ENCODE results near the gene DUSP22. TPM values are rescaled to one million over a fixed set of nuclear protein-coding genes. Genes with fewer than 3 reads are reported as not detected.

Gene DUSP22
- total and polyA plus RNA-seq, 2 donors: 17.9 to 54.2 TPM

DNA sequence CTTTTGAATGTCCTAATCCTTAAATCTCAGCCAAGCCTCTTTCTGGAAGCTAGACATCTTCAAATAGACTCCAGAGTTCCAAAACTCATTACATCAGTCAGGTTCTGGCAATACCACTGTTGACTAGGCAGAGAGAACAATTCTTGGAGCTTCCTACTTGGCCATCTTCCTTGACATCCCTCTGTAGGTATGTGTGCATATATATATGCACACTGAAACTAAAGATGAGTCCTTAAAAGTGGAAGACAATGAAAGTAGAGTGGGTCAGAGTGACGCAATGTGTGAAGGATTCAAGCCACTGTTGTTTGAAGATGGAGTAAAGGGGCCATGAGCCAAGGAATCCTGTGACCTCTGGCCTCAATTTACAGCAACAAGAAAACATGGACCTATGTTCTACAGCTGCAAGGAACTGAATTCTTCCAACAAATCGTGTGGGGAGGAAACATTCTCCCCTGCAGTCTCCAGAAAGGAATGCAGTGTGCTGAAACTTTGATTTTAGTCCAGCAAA lies 18.7 kb upstream of the DUSP22 start:
- WGBS: 84% methylated on average over 2 of the region's 2 CpGs
- DNase-seq (ENCODE audit: low read depth in 6 of 9, low spot score in 9 of 9): no peak
- H3K36me3 ChIP-seq (ENCODE audit: control insufficient read depth in 2 of 2, insufficient read depth in 2 of 2, low read length in 1 of 2): no peaks in the 10 kb centered on the region
- H3K9me3 ChIP-seq (ENCODE audit: control insufficient read depth in 2 of 2, insufficient read depth in 1 of 2, low read length in 1 of 2): no peaks in the 10 kb centered on the region
- H3K4me3 ChIP-seq (ENCODE audit: low read length in 2 of 2): no peak overlapping the region
- H3K27me3 ChIP-seq (ENCODE audit: control insufficient read depth in 2 of 2, insufficient read depth in 1 of 2, low read length in 1 of 2): no peaks in the 10 kb centered on the region
- H3K27ac ChIP-seq (ENCODE audit: low read depth in 1 of 2, low read length in 1 of 2): no peak overlapping the region
- no peaks in the 10 kb centered on the region for H3K4me1 ChIP-seq (ENCODE audit: control insufficient read depth in 2 of 2, insufficient read depth in 2 of 2, low read length in 2 of 2)

DNA sequence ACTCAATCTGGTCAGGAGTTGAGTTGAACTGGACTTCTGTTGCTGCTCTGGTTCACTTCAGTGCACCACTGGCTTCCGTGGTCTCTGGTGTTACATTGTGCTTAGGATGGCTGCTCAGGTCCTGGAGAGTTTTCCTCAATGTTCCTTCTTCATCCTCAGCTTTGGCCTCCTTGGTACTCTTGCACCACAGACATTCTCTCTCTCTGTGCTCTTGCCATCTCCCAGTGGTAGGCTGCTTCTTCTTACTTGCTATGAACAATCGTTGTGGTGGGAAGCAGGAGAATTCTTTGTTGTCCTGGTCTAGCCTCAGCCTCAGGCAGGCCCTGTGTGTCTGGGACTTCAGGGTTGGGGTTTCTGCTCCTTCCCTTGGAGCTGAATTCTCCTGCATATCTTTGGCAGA lies 14.5 kb upstream of the DUSP22 start:
- H3K4me3 ChIP-seq (ENCODE audit: low read length in 2 of 2): no peak overlapping the region
- DNase-seq (ENCODE audit: low read depth in 6 of 9, low spot score in 9 of 9): no peak
- no peaks in the 10 kb centered on the region for H3K36me3 ChIP-seq (ENCODE audit: control insufficient read depth in 2 of 2, insufficient read depth in 2 of 2, low read length in 1 of 2)
- H3K4me1 ChIP-seq (ENCODE audit: control insufficient read depth in 2 of 2, insufficient read depth in 2 of 2, low read length in 2 of 2): no peaks in the 10 kb centered on the region
- WGBS: 91% methylated on average over 2 of the region's 2 CpGs
- H3K27ac ChIP-seq (ENCODE audit: low read depth in 1 of 2, low read length in 1 of 2): no peak overlapping the region
- H3K9me3 ChIP-seq (ENCODE audit: control insufficient read depth in 2 of 2, insufficient read depth in 1 of 2, low read length in 1 of 2): peaks cover under 1 to 11% of the 10 kb centered on the region in 2 donors
- H3K27me3 ChIP-seq (ENCODE audit: control insufficient read depth in 2 of 2, insufficient read depth in 1 of 2, low read length in 1 of 2): no peaks in the 10 kb centered on the region

DNA sequence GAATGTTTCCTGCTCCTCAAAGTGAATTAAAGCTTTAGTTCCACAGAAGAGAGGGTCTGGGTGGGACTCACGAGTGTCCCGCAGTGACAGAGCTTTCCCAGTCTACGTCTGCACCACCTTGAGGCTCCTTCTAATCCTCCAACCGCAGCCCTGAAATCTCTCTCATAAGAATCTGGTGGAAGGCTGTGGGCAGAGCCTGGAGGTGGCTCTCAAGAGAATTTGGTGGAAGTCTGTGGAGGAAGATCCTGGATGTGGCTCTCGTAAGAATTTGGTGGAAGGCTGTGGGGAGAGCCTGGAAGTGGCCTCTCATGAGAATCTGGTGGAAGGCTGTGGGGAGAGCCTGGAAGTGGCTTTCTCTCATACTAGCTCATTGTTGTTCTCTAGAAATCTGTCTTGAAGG lies 13.8 kb upstream of the DUSP22 start:
- DNase-seq (ENCODE audit: low read depth in 6 of 9, low spot score in 9 of 9): no peak
- WGBS: 94% methylated on average over 5 of the region's 5 CpGs
- H3K4me1 ChIP-seq (ENCODE audit: control insufficient read depth in 2 of 2, insufficient read depth in 2 of 2, low read length in 2 of 2): no peaks in the 10 kb centered on the region

DNA sequence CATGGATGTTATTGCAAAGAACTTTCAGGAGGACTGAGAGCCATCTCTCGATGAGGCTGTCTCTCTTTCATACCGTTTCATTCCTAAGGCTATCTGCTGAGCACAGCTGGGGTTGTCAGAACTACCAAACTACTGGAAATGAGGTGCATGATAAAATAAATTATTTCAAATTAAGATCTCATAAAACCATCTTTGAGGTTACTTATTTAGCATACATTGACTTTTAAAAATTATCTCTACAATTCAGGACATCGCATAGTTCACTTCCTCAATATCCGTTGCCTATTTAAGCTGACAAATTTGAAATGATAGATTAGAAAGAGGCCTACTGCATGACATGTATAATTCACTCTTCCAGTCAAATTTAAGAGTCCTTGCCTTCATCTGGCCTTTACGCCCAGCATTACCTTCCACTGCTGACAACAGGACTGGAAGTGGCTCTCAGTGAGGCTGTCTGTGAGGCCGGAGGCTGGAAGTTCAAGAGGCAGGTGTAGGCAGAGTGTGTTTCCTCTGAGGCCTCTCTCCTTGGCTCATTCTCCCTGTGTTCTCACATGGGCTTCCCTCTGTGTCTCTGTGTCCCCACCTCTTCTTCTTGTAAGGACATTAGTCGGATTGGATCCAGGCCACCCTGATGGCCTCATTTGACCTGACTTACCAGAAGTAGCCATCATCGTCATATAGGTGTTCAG lies 12.8 kb upstream of the DUSP22 start:
- H3K27ac ChIP-seq (ENCODE audit: low read depth in 1 of 2, low read length in 1 of 2): no peak overlapping the region
- peaks cover 1 to 16% of the 10 kb centered on the region in 2 donors for H3K9me3 ChIP-seq (ENCODE audit: control insufficient read depth in 2 of 2, insufficient read depth in 1 of 2, low read length in 1 of 2)
- H3K4me1 ChIP-seq (ENCODE audit: control insufficient read depth in 2 of 2, insufficient read depth in 2 of 2, low read length in 2 of 2): no peaks in the 10 kb centered on the region
- no peaks in the 10 kb centered on the region for H3K27me3 ChIP-seq (ENCODE audit: control insufficient read depth in 2 of 2, insufficient read depth in 1 of 2, low read length in 1 of 2)
- H3K36me3 ChIP-seq (ENCODE audit: control insufficient read depth in 2 of 2, insufficient read depth in 2 of 2, low read length in 1 of 2): no peaks in the 10 kb centered on the region
- 92% methylated on average over 8 of the region's 8 CpGs for WGBS
- DNase-seq (ENCODE audit: low read depth in 6 of 9, low spot score in 9 of 9): no peak
- H3K4me3 ChIP-seq (ENCODE audit: low read length in 2 of 2): no peak overlapping the region

More for the DNA sequence above, 13.8 kb upstream of the DUSP22 start:
- no peak overlapping the region for H3K27ac ChIP-seq (ENCODE audit: low read depth in 1 of 2, low read length in 1 of 2)
- H3K4me3 ChIP-seq (ENCODE audit: low read length in 2 of 2): no peak overlapping the region
- H3K9me3 ChIP-seq (ENCODE audit: control insufficient read depth in 2 of 2, insufficient read depth in 1 of 2, low read length in 1 of 2): peaks cover 1 to 16% of the 10 kb centered on the region in 2 donors
- no peaks in the 10 kb centered on the region for H3K36me3 ChIP-seq (ENCODE audit: control insufficient read depth in 2 of 2, insufficient read depth in 2 of 2, low read length in 1 of 2)
- H3K27me3 ChIP-seq (ENCODE audit: control insufficient read depth in 2 of 2, insufficient read depth in 1 of 2, low read length in 1 of 2): no peaks in the 10 kb centered on the region

- Histone ChIP-seq H3K4me1 (ENCODE audit: control insufficient read depth in 2 of 2, insufficient read depth in 2 of 2, low read length in 2 of 2) (peaks cover 0 to 4% of the 10 kb centered on the region in 2 donors), H3K9me3 (ENCODE audit: control insufficient read depth in 2 of 2, insufficient read depth in 1 of 2, low read length in 1 of 2) (peaks cover 1 to 16% of the 10 kb centered on the region in 2 donors), H3K36me3 (ENCODE audit: control insufficient read depth in 2 of 2, insufficient read depth in 2 of 2, low read length in 1 of 2) (no peaks in the 10 kb centered on the region), H3K27ac (ENCODE audit: low read depth in 1 of 2, low read length in 1 of 2) (no peak overlapping the region), H3K27me3 (ENCODE audit: control insufficient read depth in 2 of 2, insufficient read depth in 1 of 2, low read length in 1 of 2) (no peaks in the 10 kb centered on the region), H3K4me3 (ENCODE audit: low read length in 2 of 2) (no peak overlapping the region)
- WGBS: 95% methylated on average over 10 of the region's 10 CpGs
- no peak for DNase-seq (ENCODE audit: low read depth in 6 of 9, low spot score in 9 of 9)
These were observed 11.4 kb upstream of the DUSP22 start for GRCh38 chr6:280775-281468.

DNA sequence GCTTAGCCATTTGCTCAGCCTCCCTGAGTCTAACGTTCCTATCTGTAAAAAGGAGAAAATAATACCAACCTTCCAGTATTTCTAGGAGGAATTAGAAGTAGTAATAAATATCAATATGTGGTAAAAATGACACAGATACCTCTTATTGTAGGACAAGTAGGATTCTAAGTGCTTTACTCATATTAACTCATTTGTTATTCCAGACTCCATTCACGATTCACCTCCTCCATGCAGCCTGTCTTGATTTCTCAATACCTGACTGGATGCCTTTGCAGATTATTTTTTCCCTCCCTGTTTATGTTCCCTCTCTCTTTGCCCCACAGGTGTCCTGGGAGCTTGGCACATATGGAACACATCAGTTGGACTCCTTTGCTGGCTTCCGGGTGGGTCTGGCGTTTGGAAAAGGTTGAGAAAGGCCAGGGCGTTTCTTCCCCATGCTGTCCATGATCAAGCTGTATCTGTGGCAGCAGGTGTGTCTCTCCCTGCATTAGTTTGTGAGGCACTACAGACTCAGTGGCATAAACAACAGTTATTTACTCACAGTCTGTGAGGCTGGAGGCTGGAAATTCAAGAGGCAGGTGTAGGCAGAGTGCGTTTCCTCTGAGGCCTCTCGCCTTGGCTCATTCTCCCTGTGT lies 10.7 kb upstream of the DUSP22 start:
- DNase-seq (ENCODE audit: low read depth in 6 of 9, low spot score in 9 of 9): no peak
- Histone ChIP-seq H3K27me3 (ENCODE audit: control insufficient read depth in 2 of 2, insufficient read depth in 1 of 2, low read length in 1 of 2) (no peaks in the 10 kb centered on the region), H3K27ac (ENCODE audit: low read depth in 1 of 2, low read length in 1 of 2) (no peak overlapping the region), H3K9me3 (ENCODE audit: control insufficient read depth in 2 of 2, insufficient read depth in 1 of 2, low read length in 1 of 2) (peaks cover 1 to 16% of the 10 kb centered on the region in 2 donors), H3K4me1 (ENCODE audit: control insufficient read depth in 2 of 2, insufficient read depth in 2 of 2, low read length in 2 of 2) (peaks cover 0 to 4% of the 10 kb centered on the region in 2 donors), H3K4me3 (ENCODE audit: low read length in 2 of 2) (no peak overlapping the region), H3K36me3 (ENCODE audit: control insufficient read depth in 2 of 2, insufficient read depth in 2 of 2, low read length in 1 of 2) (no peaks in the 10 kb centered on the region)
- WGBS: 96% methylated on average over 7 of the region's 7 CpGs

DNA sequence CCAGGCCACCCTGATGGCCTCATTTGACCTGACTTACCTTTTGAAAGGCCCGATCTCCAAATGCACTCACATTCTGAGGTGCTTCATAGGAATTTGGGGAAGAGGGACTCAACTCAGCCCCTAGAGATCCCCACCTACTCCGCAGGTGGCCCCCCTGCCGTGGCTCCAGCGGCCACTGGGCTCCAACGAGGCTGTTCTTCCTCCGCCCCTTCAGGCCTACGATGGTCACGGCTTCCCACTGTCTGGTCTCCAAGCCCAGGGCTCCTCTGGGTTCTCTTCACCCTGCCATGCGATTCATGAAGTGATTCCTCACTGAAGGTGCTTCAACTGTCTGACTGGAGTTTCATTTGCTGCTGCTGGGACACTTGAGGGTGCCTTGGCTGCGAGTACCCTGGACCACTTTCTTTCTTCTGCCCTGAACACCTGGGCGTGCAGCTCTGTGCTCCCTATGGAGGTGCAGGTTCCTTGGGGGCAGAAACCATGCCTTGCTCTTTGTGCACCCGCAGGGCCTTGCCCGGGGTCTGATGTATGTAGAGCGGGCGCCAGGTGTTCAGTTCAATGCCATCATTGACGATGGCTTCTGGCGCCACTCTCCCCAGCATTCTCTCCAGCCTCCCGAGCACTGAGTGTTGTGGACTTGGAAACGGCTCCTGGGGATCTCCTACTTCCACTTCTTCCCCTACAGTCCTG lies 10.0 kb upstream of the DUSP22 start:
- Histone ChIP-seq H3K4me3 (ENCODE audit: low read length in 2 of 2) (no peak overlapping the region), H3K27me3 (ENCODE audit: control insufficient read depth in 2 of 2, insufficient read depth in 1 of 2, low read length in 1 of 2) (no peaks in the 10 kb centered on the region), H3K36me3 (ENCODE audit: control insufficient read depth in 2 of 2, insufficient read depth in 2 of 2, low read length in 1 of 2) (no peaks in the 10 kb centered on the region), H3K4me1 (ENCODE audit: control insufficient read depth in 2 of 2, insufficient read depth in 2 of 2, low read length in 2 of 2) (peaks cover 4 to 5% of the 10 kb centered on the region in 2 donors), H3K9me3 (ENCODE audit: control insufficient read depth in 2 of 2, insufficient read depth in 1 of 2, low read length in 1 of 2) (peaks cover 1 to 16% of the 10 kb centered on the region in 2 donors), H3K27ac (ENCODE audit: low read depth in 1 of 2, low read length in 1 of 2) (no peak overlapping the region)
- no peak for DNase-seq (ENCODE audit: low read depth in 6 of 9, low spot score in 9 of 9)
- 96% methylated on average over 19 of the region's 19 CpGs for WGBS

DNA sequence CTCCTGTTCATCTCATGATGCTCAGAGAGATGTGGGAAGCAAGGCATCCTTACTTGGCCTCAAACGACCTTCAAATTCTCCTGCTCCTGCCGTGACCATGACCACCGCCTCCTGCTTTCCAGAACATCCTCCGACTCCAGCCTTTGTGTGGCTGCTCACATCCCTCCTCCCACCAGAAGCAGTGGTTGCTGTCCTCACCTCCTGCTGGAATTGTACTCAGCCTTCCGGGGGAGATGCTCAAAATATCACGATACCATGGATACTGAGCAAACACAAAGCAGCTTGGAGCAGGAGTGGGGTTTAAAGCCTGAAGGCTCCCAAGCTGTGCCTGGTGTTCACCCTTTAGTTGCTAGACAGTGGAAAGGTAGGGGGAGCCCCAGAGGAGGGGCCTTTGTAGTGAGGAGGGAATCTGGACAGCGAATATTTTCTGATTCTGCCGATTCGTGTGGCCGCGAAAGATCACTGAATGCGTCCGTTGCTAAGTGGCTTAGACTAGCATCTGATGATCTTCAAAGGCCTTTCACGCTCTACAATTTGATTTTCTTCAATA lies 9.3 kb upstream of the DUSP22 start:
- Histone ChIP-seq H3K27ac (ENCODE audit: low read depth in 1 of 2, low read length in 1 of 2) (no peak overlapping the region), H3K4me3 (ENCODE audit: low read length in 2 of 2) (no peak overlapping the region), H3K27me3 (ENCODE audit: control insufficient read depth in 2 of 2, insufficient read depth in 1 of 2, low read length in 1 of 2) (no peaks in the 10 kb centered on the region), H3K4me1 (ENCODE audit: control insufficient read depth in 2 of 2, insufficient read depth in 2 of 2, low read length in 2 of 2) (peaks cover 4 to 7% of the 10 kb centered on the region in 2 donors), H3K36me3 (ENCODE audit: control insufficient read depth in 2 of 2, insufficient read depth in 2 of 2, low read length in 1 of 2) (no peaks in the 10 kb centered on the region), H3K9me3 (ENCODE audit: control insufficient read depth in 2 of 2, insufficient read depth in 1 of 2, low read length in 1 of 2) (peaks cover 1 to 16% of the 10 kb centered on the region in 2 donors)
- DNase-seq (ENCODE audit: low read depth in 6 of 9, low spot score in 9 of 9): no peak
- 98% methylated on average over 14 of the region's 14 CpGs for WGBS
